Muscle of arm (tissue), 12 donors: ENCODE measurements around the gene INTS6. TPM values are rescaled to one million over a fixed set of nuclear protein-coding genes. Genes with fewer than 3 reads are reported as not detected.

Experiments
- DNase-seq: peaks from one replicate; pipeline ENCODE4 v3.0.0-alpha.2; 2013
- polyA plus RNA-seq, 12 donors: library from polyadenylated mRNA; unstranded; fragments of 120-200 nt; gene quantifications; one replicate each; pipeline ENCODE4 v1.2.1, GENCODE V29; 2013; ENCODE audit not compliant: insufficient read length in 12 of 12

The INTS6 gene
- polyA plus RNA-seq, 12 donors, result 18.9 to 38.2 (median 23.3) TPM; not detected in 1

GRCh38 chr13:51457086-51457815 lies 4.4 kb upstream of the INTS6 start:
- no peak for DNase-seq

GRCh38 chr13:51456510-51456909 lies 3.7 kb upstream of the INTS6 start:
- no peak for DNase-seq

GRCh38 chr13:51455532-51455931 lies 2.7 kb upstream of the INTS6 start:
- DNase-seq, result no peak

GRCh38 chr13:51453959-51454703 lies 1.3 kb upstream of the INTS6 start:
- DNase-seq, result peak; percentile 56

GRCh38 chr13:51453207-51453958 lies 547 bp upstream of the INTS6 start:
- no peak for DNase-seq

GRCh38 chr13:51451467-51452360 lies 1.1 kb downstream of the INTS6 start:
- peak; percentile 77 for DNase-seq

- no peak for DNase-seq
Observed at GRCh38 chr13:51451134-51451466, 1.7 kb downstream of the INTS6 start.

- no peak for DNase-seq
Observed at GRCh38 chr13:51449018-51449417, 3.8 kb downstream of the INTS6 start.

- peak; percentile 32 for DNase-seq
Observed at GRCh38 chr13:51444922-51445321, 7.9 kb downstream of the INTS6 start.

GRCh38 chr13:51440381-51440780 lies 12.5 kb downstream of the INTS6 start:
- DNase-seq, result no peak

- DNase-seq, result no peak
Observed at GRCh38 chr13:51437550-51438127, 15.2 kb downstream of the INTS6 start.

GRCh38 chr13:51435002-51435578 lies 17.7 kb downstream of the INTS6 start:
- peak; percentile 10 for DNase-seq

- DNase-seq, result no peak
Observed at GRCh38 chr13:51432576-51432975, 20.3 kb downstream of the INTS6 start.

- no peak for DNase-seq
Observed at GRCh38 chr13:51426982-51427381, 25.9 kb downstream of the INTS6 start.

GRCh38 chr13:51425410-51426042 lies 27.3 kb downstream of the INTS6 start:
- DNase-seq, result peak; percentile 15

- no peak for DNase-seq
Observed at GRCh38 chr13:51423766-51424165, 29.1 kb downstream of the INTS6 start.

- DNase-seq, result no peak
Observed at GRCh38 chr13:51422484-51422883, 30.4 kb downstream of the INTS6 start.

- no peak for DNase-seq
Observed at GRCh38 chr13:51420681-51421490, 31.9 kb downstream of the INTS6 start.

- no peak for DNase-seq
Observed at GRCh38 chr13:51419001-51419636, 33.7 kb downstream of the INTS6 start.
